Activated CD8-positive, alpha-beta T cell treated with anti-CD3 and anti-CD28 coated beads for 36 hours (primary cell): ENCODE data around the gene E4F1. TPM values are rescaled to one million over a fixed set of nuclear protein-coding genes. Genes with fewer than 3 reads are reported as not detected.

Experiments used
- ATAC-seq: fragments of 200-7000 bp; cut with Tn5 transposase; one replicate; pipeline ENCODE4 v1.10.0; 2021; ENCODE audit warnings: mild to moderate bottlenecking, moderate library complexity
- CTCF ChIA-PET: fragments of 350-600 bp; sonication (Branson Sonifier 250); formaldehyde crosslinking; loops from one replicate; lab custom pipeline; 2021; ENCODE audit warnings: antibody characterized with exemption; lab: Charles Lee
- POLR2A ChIA-PET: fragments of 350-600 bp; sonication (Branson Sonifier 250); formaldehyde crosslinking; loops from one replicate; lab custom pipeline; 2021; ENCODE audit warnings: antibody characterized with exemption; lab: Charles Lee
- DNase-seq: peaks from one replicate; pipeline ENCODE4 v3.0.0-alpha.2; 2020
- H3K27ac Mint-ChIP-seq: one replicate; pipeline ENCODE4 v1.8.0; 2021; ENCODE audit warnings: mild to moderate bottlenecking, mixed read lengths
- H3K27me3 Mint-ChIP-seq: one replicate; pipeline ENCODE4 v1.8.0; 2021; ENCODE audit warnings: mixed read lengths
- H3K36me3 Mint-ChIP-seq: one replicate; pipeline ENCODE4 v1.8.0; 2021; ENCODE audit warnings: low read depth, mixed read lengths
- H3K4me1 Mint-ChIP-seq: one replicate; pipeline ENCODE4 v1.8.0; 2021; ENCODE audit warnings: low read depth, mixed read lengths
- H3K4me3 Mint-ChIP-seq: one replicate; pipeline ENCODE4 v1.8.0; 2021; ENCODE audit warnings: mild to moderate bottlenecking, moderate library complexity, mixed read lengths
- H3K9me3 Mint-ChIP-seq: one replicate; pipeline ENCODE4 v1.8.0; 2021; ENCODE audit warnings: mixed read lengths
- CTCF ChIP-seq: fragments of 200-600 bp; IDR thresholded peaks from one replicate; pipeline ENCODE4 v1.8.0; 2022; ENCODE audit warnings: antibody characterized with exemption, mild to moderate bottlenecking
- intact Hi-C: fragments of 100-400 bp; cut with micrococcal nuclease; formaldehyde crosslinking; loops from one replicate; pipeline ENCODE4 v1.10.0; 2022
- total RNA-seq, 2 experiments: library from RNA; stranded (reverse); gene quantifications; one replicate each; pipeline ENCODE4 v1.2.3, GENCODE V29; 2021

Gene E4F1
- total RNA-seq, 2 experiments from 2014 or later = 19.4 to 21.1 TPM

GRCh38 chr16:2231016-2231931 is 7.9 kb downstream of the E4F1 start:
- intact Hi-C loops = no loop called here
- Mint-ChIP-seq H3K9me3 (no peaks in the 10 kb centered on the region), H3K4me1 (peaks cover 2% of the 10 kb centered on the region), H3K36me3 (peaks cover 30% of the 10 kb centered on the region), H3K27me3 (no peaks in the 10 kb centered on the region), H3K27ac (no peak overlapping the region), H3K4me3 (no peak overlapping the region)
- ATAC-seq (no peak), DNase-seq (no peak)
- CTCF ChIA-PET = no interaction called here
- TF ChIP-seq CTCF = no peak
- POLR2A ChIA-PET = interaction anchor here (1.2 to 3.4 kb wide), 3 partner anchors 20 to 76 kb away, joined by 4 to 19 read pairs (median 4); partner anchors contain the start of genes BRICD5, ECI1 and TRAF7

GRCh38 chr16:2232094-2232990 is 9.0 kb downstream of the E4F1 start:
- POLR2A ChIA-PET = interaction anchor here (0.8 to 3.4 kb wide), 3 partner anchors 17 to 21 kb away, joined by 3 to 19 read pairs (median 5); partner anchors contain the start of gene ECI1
- Mint-ChIP-seq H3K4me3 (no peak overlapping the region), H3K9me3 (no peaks in the 10 kb centered on the region), H3K27ac (no peak overlapping the region), H3K27me3 (no peaks in the 10 kb centered on the region), H3K4me1 (peaks cover 2% of the 10 kb centered on the region), H3K36me3 (peaks cover 30% of the 10 kb centered on the region)
- ATAC-seq = no peak
- no peak for DNase-seq
- intact Hi-C loops = no loop called here
- TF ChIP-seq CTCF = no peak
- CTCF ChIA-PET = no interaction called here

GRCh38 chr16:2233046-2233775 is 9.8 kb downstream of the E4F1 start:
- Mint-ChIP-seq H3K4me1 (peaks cover 2% of the 10 kb centered on the region), H3K27me3 (no peaks in the 10 kb centered on the region), H3K36me3 (peaks cover 30% of the 10 kb centered on the region), H3K9me3 (no peaks in the 10 kb centered on the region), H3K4me3 (no peak overlapping the region), H3K27ac (no peak overlapping the region)
- TF ChIP-seq CTCF = no peak
- ChIA-PET CTCF (no interaction called here), POLR2A (interaction anchor here (0.8 to 3.4 kb wide), 4 partner anchors 9 to 21 kb away, joined by 3 to 19 read pairs (median 4); partner anchors contain the start of gene ECI1)
- no peak for DNase-seq
- no peak for ATAC-seq
- intact Hi-C loops = no loop called here

GRCh38 chr16:2233872-2234812 is 10.8 kb downstream of the E4F1 start:
- Mint-ChIP-seq H3K27me3 (no peaks in the 10 kb centered on the region), H3K27ac (no peak overlapping the region), H3K36me3 (peaks cover 30% of the 10 kb centered on the region), H3K4me1 (peaks cover 2% of the 10 kb centered on the region), H3K4me3 (no peak overlapping the region), H3K9me3 (no peaks in the 10 kb centered on the region)
- no peak for DNase-seq
- ChIA-PET CTCF (no interaction called here), POLR2A (interaction anchor here (1.3 to 2.7 kb wide), 2 partner anchors 8 to 10 kb away, joined by 4 to 9 read pairs; no protein-coding TSS in a partner anchor)
- ATAC-seq = no peak
- intact Hi-C loops = no loop called here
- no peak for TF ChIP-seq CTCF
